Measurements from ENCODE around the gene ADGRF1. TPM values are rescaled to one million over a fixed set of nuclear protein-coding genes. Genes with fewer than 3 reads are reported as not detected.

ADGRF1 gene
- total RNA-seq, 1 donor from 2014 or later, result not detected

DNA sequence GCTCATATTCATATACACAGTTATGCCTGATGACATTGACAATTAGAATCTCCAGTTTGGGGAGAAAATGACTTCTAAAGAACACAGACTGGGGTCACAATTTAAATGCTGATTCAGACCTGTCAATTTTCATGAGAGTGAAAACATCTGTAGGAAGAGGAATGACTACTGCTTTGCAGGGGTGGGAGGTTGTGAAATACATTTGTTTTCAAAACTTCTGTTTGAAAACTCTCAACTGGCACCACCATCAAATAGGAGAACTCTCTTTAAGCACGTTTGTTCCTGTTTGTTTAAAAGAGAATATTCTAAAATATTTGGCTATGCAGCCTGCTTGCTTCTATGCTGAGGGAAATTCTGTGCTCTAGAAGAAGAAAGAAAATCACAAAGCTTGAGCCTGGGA lies 69.6 kb downstream of the ADGRF1 start:
- DNase-seq (ENCODE audit: extremely low spot score, unreplicated experiment), result no peak
- Mint-ChIP-seq H3K4me3 (ENCODE audit: unreplicated experiment) (no peak overlapping the region), H3K4me1 (ENCODE audit: unreplicated experiment) (no peaks in the 10 kb centered on the region), H3K36me3 (ENCODE audit: unreplicated experiment) (no peaks in the 10 kb centered on the region), H3K27me3 (ENCODE audit: unreplicated experiment) (peaks cover 17% of the 10 kb centered on the region), H3K27ac (ENCODE audit: unreplicated experiment) (no peak overlapping the region), H3K9me3 (ENCODE audit: unreplicated experiment) (no peaks in the 10 kb centered on the region)
- TF ChIP-seq, protein P1, sequence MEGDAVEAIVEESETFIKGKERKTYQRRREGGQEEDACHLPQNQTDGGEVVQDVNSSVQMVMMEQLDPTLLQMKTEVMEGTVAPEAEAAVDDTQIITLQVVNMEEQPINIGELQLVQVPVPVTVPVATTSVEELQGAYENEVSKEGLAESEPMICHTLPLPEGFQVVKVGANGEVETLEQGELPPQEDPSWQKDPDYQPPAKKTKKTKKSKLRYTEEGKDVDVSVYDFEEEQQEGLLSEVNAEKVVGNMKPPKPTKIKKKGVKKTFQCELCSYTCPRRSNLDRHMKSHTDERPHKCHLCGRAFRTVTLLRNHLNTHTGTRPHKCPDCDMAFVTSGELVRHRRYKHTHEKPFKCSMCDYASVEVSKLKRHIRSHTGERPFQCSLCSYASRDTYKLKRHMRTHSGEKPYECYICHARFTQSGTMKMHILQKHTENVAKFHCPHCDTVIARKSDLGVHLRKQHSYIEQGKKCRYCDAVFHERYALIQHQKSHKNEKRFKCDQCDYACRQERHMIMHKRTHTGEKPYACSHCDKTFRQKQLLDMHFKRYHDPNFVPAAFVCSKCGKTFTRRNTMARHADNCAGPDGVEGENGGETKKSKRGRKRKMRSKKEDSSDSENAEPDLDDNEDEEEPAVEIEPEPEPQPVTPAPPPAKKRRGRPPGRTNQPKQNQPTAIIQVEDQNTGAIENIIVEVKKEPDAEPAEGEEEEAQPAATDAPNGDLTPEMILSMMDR (IDR thresholded peaks at IDR 0.05), result no peak

DNA sequence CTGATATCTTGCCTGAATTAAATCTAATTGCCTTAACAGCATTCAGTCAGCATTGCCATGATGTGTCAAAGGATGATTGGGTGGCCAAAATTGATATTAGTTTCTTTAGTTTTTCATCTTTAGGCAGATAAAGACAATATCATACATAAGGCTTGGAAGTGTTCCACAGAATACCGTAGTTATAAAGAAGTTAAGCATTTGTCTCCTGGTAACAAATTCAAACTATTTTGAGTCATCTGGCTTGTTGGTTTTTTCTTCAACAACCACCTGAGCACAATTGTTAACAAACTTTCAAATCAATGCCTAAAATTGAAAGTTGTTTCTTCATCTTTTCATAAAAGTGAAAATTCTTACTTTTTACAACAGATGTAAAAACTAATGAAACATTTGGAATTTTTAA lies 72.9 kb downstream of the ADGRF1 start:
- Mint-ChIP-seq H3K27me3 (ENCODE audit: unreplicated experiment) (peaks cover 20% of the 10 kb centered on the region), H3K4me1 (ENCODE audit: unreplicated experiment) (no peaks in the 10 kb centered on the region)

DNA sequence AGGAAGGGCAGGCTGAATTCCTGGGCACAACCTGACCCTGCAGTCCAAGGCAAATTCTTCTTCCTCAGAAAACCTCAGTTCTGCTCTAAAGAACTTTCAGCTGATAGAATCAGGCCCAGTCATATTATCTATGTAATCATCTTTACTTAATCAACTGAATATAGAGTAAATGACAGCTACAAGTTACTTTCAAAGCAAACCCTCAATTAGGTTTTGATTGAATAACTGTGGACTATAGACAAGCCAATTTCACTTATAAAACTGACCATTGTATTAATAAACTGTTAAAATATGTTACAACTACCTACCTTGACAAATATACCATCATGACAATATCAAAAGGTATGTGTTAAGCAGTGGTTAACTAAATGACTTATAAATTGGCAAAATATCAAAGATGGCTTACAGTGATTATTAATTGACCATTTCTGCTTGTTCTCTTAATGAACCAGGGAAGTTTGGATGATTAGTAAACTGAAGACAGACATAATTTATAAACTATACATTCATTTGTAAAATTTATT lies 74.2 kb downstream of the ADGRF1 start:
- Mint-ChIP-seq H3K36me3 (ENCODE audit: unreplicated experiment) (no peaks in the 10 kb centered on the region), H3K4me3 (ENCODE audit: unreplicated experiment) (no peak overlapping the region), H3K27ac (ENCODE audit: unreplicated experiment) (no peak overlapping the region), H3K9me3 (ENCODE audit: unreplicated experiment) (no peaks in the 10 kb centered on the region), H3K4me1 (ENCODE audit: unreplicated experiment) (no peaks in the 10 kb centered on the region), H3K27me3 (ENCODE audit: unreplicated experiment) (peaks cover 20% of the 10 kb centered on the region)
- TF ChIP-seq, protein P1 (IDR thresholded peaks at IDR 0.05), result no peak
- no peak for DNase-seq (ENCODE audit: extremely low spot score, unreplicated experiment)

More for the DNA sequence above, 72.9 kb downstream of the ADGRF1 start:
- DNase-seq (ENCODE audit: extremely low spot score, unreplicated experiment), result no peak
- no peak overlapping the region for H3K27ac Mint-ChIP-seq (ENCODE audit: unreplicated experiment)
- TF ChIP-seq, protein P1 (IDR thresholded peaks at IDR 0.05), result no peak
- H3K4me3 Mint-ChIP-seq (ENCODE audit: unreplicated experiment), result no peak overlapping the region
- no peaks in the 10 kb centered on the region for H3K9me3 Mint-ChIP-seq (ENCODE audit: unreplicated experiment)
- no peaks in the 10 kb centered on the region for H3K36me3 Mint-ChIP-seq (ENCODE audit: unreplicated experiment)

DNA sequence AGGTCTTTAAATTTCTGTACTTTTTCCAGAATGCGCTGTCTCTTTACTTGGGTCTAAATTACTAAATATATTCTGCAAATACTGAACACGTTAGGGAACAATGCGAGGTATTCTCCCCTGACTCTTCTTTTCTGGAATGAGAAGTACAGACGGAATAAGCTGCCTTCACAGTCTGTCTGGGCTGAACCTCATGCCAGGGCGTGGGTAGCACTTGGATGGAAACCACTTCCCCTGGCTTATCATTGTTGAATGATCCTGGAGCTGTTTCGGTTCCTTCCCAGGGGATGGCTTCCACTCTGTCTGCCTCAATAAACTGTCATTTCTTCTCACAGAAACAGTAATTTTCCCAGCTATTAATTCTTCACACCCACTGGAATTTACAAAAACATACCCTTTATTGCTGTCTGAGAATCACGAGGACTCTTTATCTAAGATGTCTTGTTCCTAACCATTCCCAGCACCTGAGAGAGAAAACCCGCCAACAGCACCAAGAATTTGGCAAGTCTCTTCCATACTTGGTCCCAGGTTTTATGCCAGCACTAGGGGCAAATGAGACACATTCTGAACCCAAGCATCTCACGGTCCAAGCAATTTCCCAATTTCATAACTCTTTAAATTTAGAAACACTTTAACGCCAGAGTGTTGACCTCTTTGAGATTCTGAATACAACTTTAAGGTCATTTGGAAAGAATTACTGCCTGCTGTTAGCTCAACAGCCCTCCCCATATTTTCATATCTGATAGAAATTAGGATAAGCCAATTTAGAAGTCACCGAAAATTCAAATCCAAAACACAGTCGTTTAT lies 77.2 kb downstream of the ADGRF1 start:
- Mint-ChIP-seq H3K27me3 (ENCODE audit: unreplicated experiment) (peaks cover 7% of the 10 kb centered on the region), H3K36me3 (ENCODE audit: unreplicated experiment) (no peaks in the 10 kb centered on the region), H3K4me3 (ENCODE audit: unreplicated experiment) (no peak overlapping the region), H3K27ac (ENCODE audit: unreplicated experiment) (no peak overlapping the region), H3K9me3 (ENCODE audit: unreplicated experiment) (no peaks in the 10 kb centered on the region), H3K4me1 (ENCODE audit: unreplicated experiment) (no peaks in the 10 kb centered on the region)
- no peak for DNase-seq (ENCODE audit: extremely low spot score, unreplicated experiment)
- TF ChIP-seq, protein P1 (IDR thresholded peaks at IDR 0.05), result no peak

DNA sequence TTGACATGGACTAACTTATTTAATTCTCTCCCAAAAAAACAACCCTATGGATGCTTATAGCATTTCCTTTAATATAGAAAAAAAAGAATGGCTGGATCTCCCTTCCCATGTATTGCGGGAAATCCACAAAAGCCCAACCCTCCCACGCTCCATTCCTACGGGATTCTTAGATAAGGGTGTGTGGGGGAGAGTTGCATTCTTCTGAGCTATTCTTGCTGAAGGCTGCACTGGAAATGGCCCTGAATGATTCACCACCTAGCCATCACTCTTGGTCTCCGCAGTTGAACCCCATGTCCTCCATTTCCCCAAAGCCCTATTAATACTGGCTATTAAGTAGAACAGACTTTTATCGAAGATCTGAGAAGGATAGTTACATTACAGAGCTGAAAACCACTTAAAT lies 78.5 kb downstream of the ADGRF1 start:
- Mint-ChIP-seq H3K4me1 (ENCODE audit: unreplicated experiment) (no peaks in the 10 kb centered on the region), H3K27ac (ENCODE audit: unreplicated experiment) (no peak overlapping the region), H3K4me3 (ENCODE audit: unreplicated experiment) (no peak overlapping the region), H3K9me3 (ENCODE audit: unreplicated experiment) (no peaks in the 10 kb centered on the region), H3K36me3 (ENCODE audit: unreplicated experiment) (no peaks in the 10 kb centered on the region), H3K27me3 (ENCODE audit: unreplicated experiment) (peaks cover 5% of the 10 kb centered on the region)
- TF ChIP-seq, protein P1 (IDR thresholded peaks at IDR 0.05), result no peak
- DNase-seq (ENCODE audit: extremely low spot score, unreplicated experiment), result no peak
